H1 (cell line): ENCODE measurements around the gene ROBO2. TPM values are rescaled to one million over a fixed set of nuclear protein-coding genes. Genes with fewer than 3 reads are reported as not detected.

Experiments
- CTCF ChIA-PET: fragments of 300-600 bp; sonication (Branson Sonifier 250); formaldehyde crosslinking; loops from one replicate; lab custom pipeline; 2021; ENCODE audit not compliant: partially characterized antibody; lab: Charles Lee
- POLR2A ChIA-PET: fragments of 300-600 bp; sonication (Branson Sonifier 250); formaldehyde crosslinking; loops from one replicate; lab custom pipeline; 2021; ENCODE audit warnings: inconsistent platforms; ENCODE audit not compliant: partially characterized antibody; lab: Charles Lee
- DNase-seq, 2 experiments: peaks; one replicate each; pipeline versions ENCODE4 v3.0.0 to v3.0.0-alpha.2; 2010 to 2022; ENCODE audit warnings: low spot score in 2 of 2, low read depth in 1 of 2, mixed read lengths in 1 of 2
- FAIRE-seq: peaks from 2 replicates; lab custom pipeline; 2011; peaks lifted over from hg19 to GRCh38; lab: Jason Lieb, UNC
- H2AFZ ChIP-seq: 2 replicates; pipeline ENCODE4 v1.8.1; 2012; ENCODE audit warnings: low read length, inconsistent platforms
- H2AK5ac ChIP-seq: 2 replicates; pipeline ENCODE4 v1.6.1; 2013; ENCODE audit warnings: low read depth, low read length
- H2BK120ac ChIP-seq: replicated peaks from 2 replicates; pipeline ENCODE3; 2013; ENCODE audit warnings: low read depth, low read length, inconsistent platforms
- H2BK12ac ChIP-seq: 2 replicates; pipeline ENCODE4 v1.6.1; 2013; ENCODE audit warnings: low read depth, low read length
- H2BK15ac ChIP-seq: 2 replicates; pipeline ENCODE4 v1.6.1; 2013; ENCODE audit warnings: low read length
- H2BK20ac ChIP-seq: 2 replicates; pipeline ENCODE4 v1.6.1; 2013; ENCODE audit warnings: low read length
- H2BK5ac ChIP-seq: 2 replicates; pipeline ENCODE4 v1.6.1; 2013; ENCODE audit warnings: low read depth, low read length
- H3K14ac ChIP-seq: 2 replicates; pipeline ENCODE4 v1.6.1; 2013; ENCODE audit warnings: inconsistent platforms; ENCODE audit not compliant: insufficient read length
- H3K18ac ChIP-seq: 2 replicates; pipeline ENCODE4 v1.6.1; 2013; ENCODE audit warnings: low read length; ENCODE audit errors: extremely low read depth
- H3K23ac ChIP-seq: 2 replicates; pipeline ENCODE4 v1.6.1; 2013; ENCODE audit warnings: inconsistent platforms; ENCODE audit not compliant: insufficient read length
- H3K23me2 ChIP-seq: 2 replicates; pipeline ENCODE4 v1.6.1; 2013; ENCODE audit warnings: low read depth, low read length
- H3K27ac ChIP-seq: 2 replicates; pipeline ENCODE4 v1.6.1; 2011; ENCODE audit warnings: low read depth, low read length, inconsistent platforms
- H3K27me3 ChIP-seq, 4 experiments: replicated peaks in 1 of 4; 1 replicate in 1 of 4; 2 replicates in 3 of 4; pipeline versions ENCODE4 v1.6.1 to v1.8.1; 2011 to 2013; ENCODE audit warnings: low read length in 3 of 4, mild to moderate bottlenecking in 3 of 4, inconsistent platforms in 2 of 4, mixed read lengths in 2 of 4, moderate library complexity in 1 of 4; ENCODE audit not compliant: control insufficient read depth in 3 of 4, insufficient read depth in 3 of 4; ENCODE audit errors: extremely low read depth in 1 of 4
- H3K36me3 ChIP-seq, 4 experiments: 2 replicates each; pipeline versions ENCODE4 v1.6.1 to v1.8.1; 2011 to 2013; ENCODE audit warnings: mild to moderate bottlenecking in 4 of 4, low read length in 3 of 4, moderate library complexity in 2 of 4, control low read depth in 1 of 4, inconsistent platforms in 1 of 4; ENCODE audit not compliant: insufficient read depth in 4 of 4, control insufficient read depth in 2 of 4
- H3K4ac ChIP-seq: replicated peaks from 2 replicates; pipeline ENCODE3; 2013; ENCODE audit warnings: low read length, low read depth, mixed read lengths, inconsistent platforms; ENCODE audit not compliant: insufficient read length
- H3K4me1 ChIP-seq, 4 experiments: replicated peaks in 1 of 4; 1 replicate in 1 of 4; 2 replicates in 3 of 4; pipeline versions ENCODE4 v1.6.1 to v1.8.1; 2011 to 2013; ENCODE audit warnings: low read length in 3 of 4, inconsistent platforms in 2 of 4, mixed read lengths in 1 of 4; ENCODE audit not compliant: insufficient read depth in 4 of 4, control insufficient read depth in 3 of 4
- H3K4me2 ChIP-seq, 2 experiments: 2 replicates each; pipeline versions ENCODE4 v1.6.1 to v1.8.1; 2011 to 2013; ENCODE audit warnings: low read depth in 2 of 2, low read length in 2 of 2, control low read depth in 1 of 2, inconsistent platforms in 1 of 2, mild to moderate bottlenecking in 1 of 2; ENCODE audit not compliant: insufficient read depth in 1 of 2
- H3K4me3 ChIP-seq, 4 experiments: fragments of 200-600, 300-600 bp in 1 of 4; sonication (generic), shearing (Covaris generic), sonication (Bioruptor Twin) in 1 of 4; 2 replicates each; pipeline versions ENCODE4 v1.5.1 to v1.8.1; 2011 to 2016; ENCODE audit warnings: low read length in 4 of 4, low read depth in 3 of 4, control low read depth in 2 of 4, inconsistent platforms in 2 of 4, mild to moderate bottlenecking in 2 of 4, mixed read lengths in 1 of 4, moderate library complexity in 1 of 4; ENCODE audit not compliant: insufficient read depth in 2 of 4; ENCODE audit errors: extremely low read depth in 1 of 4
- H3K56ac ChIP-seq: replicated peaks from 2 replicates; pipeline ENCODE3; 2013; ENCODE audit warnings: low read depth, mild to moderate bottlenecking, mixed read lengths, low read length, inconsistent platforms; ENCODE audit not compliant: insufficient read length
- H3K79me1 ChIP-seq: 2 replicates; pipeline ENCODE4 v1.6.1; 2013; ENCODE audit warnings: low read depth, low read length, control low read depth
- H3K79me2 ChIP-seq, 2 experiments: 2 replicates each; pipeline versions ENCODE4 v1.6.1 to v1.8.1; 2012 to 2013; ENCODE audit warnings: low read length in 2 of 2, mild to moderate bottlenecking in 2 of 2, inconsistent platforms in 1 of 2; ENCODE audit not compliant: insufficient read depth in 2 of 2, control insufficient read depth in 1 of 2
- H3K9ac ChIP-seq, 4 experiments: replicated peaks in 1 of 4; 1 replicate in 1 of 4; 2 replicates in 3 of 4; pipeline versions ENCODE4 v1.6.1 to v1.8.1; 2011 to 2013; ENCODE audit warnings: low read depth in 3 of 4, low read length in 3 of 4, control low read depth in 2 of 4, mild to moderate bottlenecking in 2 of 4, moderate library complexity in 2 of 4, inconsistent platforms in 1 of 4; ENCODE audit errors: extremely low read depth in 1 of 4
- H3K9me3 ChIP-seq, 2 experiments: 2 replicates each; pipeline versions ENCODE4 v1.6.1 to v1.8.1; 2012 to 2013; ENCODE audit warnings: mild to moderate bottlenecking in 2 of 2, moderate library complexity in 2 of 2, control low read depth in 1 of 2, inconsistent platforms in 1 of 2, low read depth in 1 of 2, low read length in 1 of 2, mixed read lengths in 1 of 2; ENCODE audit not compliant: insufficient read depth in 2 of 2
- H4K20me1 ChIP-seq, 2 experiments: replicated peaks in 1 of 2; 2 replicates each; pipeline versions ENCODE3 to v1.8.1; 2011 to 2013; ENCODE audit warnings: inconsistent platforms in 2 of 2, low read length in 2 of 2, mild to moderate bottlenecking in 1 of 2; ENCODE audit not compliant: insufficient read depth in 2 of 2, control insufficient read depth in 1 of 2
- H4K5ac ChIP-seq: 2 replicates; pipeline ENCODE4 v1.6.1; 2013; ENCODE audit warnings: low read length, low read depth, mixed read lengths, inconsistent platforms; ENCODE audit not compliant: insufficient read length
- H4K8ac ChIP-seq: 2 replicates; pipeline ENCODE4 v1.8.0; 2013; ENCODE audit warnings: mild to moderate bottlenecking, moderate library complexity, low read length, inconsistent platforms; ENCODE audit not compliant: insufficient read depth; ENCODE audit errors: extremely low read depth
- H4K91ac ChIP-seq: replicated peaks from 2 replicates; pipeline ENCODE3; 2013; ENCODE audit warnings: low read length, mixed read lengths, inconsistent platforms; ENCODE audit not compliant: insufficient read length
- CREB1 ChIP-seq: IDR thresholded peaks from 2 replicates; pipeline ENCODE4 v1.6.1; 2012; ENCODE audit warnings: inconsistent platforms
- EZH2 ChIP-seq: fragments of 200-600 bp; sonication (generic); IDR thresholded peaks from 2 replicates; pipeline ENCODE4 v1.7.1; 2012; ENCODE audit warnings: low read depth, mild to moderate bottlenecking, moderate library complexity, low read length, inconsistent platforms; ENCODE audit not compliant: severe bottlenecking
- FOSL1 ChIP-seq: IDR thresholded peaks from 2 replicates; pipeline ENCODE4 v1.6.1; 2011; ENCODE audit warnings: mild to moderate bottlenecking, low read depth, low read length, moderate library complexity; ENCODE audit not compliant: insufficient read depth
- HDAC6 ChIP-seq: IDR thresholded peaks from one replicate; pipeline ENCODE4 v1.7.1; 2012; ENCODE audit warnings: low read depth, mild to moderate bottlenecking, inconsistent platforms, low read length, moderate library complexity
- MAX ChIP-seq: IDR thresholded peaks from 2 replicates; pipeline ENCODE4 v1.6.1; 2012; ENCODE audit warnings: inconsistent platforms
- SAP30 ChIP-seq: fragments of 300-600 bp; sonication (generic); IDR thresholded peaks from 2 replicates; pipeline ENCODE4 v1.7.1; 2012; ENCODE audit warnings: low read length, moderate library complexity, mild to moderate bottlenecking, inconsistent platforms; ENCODE audit not compliant: insufficient read depth, insufficient replicate concordance
- SIX5 ChIP-seq: IDR thresholded peaks from 2 replicates; pipeline ENCODE4 v1.6.1; 2011; ENCODE audit warnings: mild to moderate bottlenecking, low read depth, low read length
- SP1 ChIP-seq: IDR thresholded peaks from 2 replicates; pipeline ENCODE4 v1.6.1; 2011; ENCODE audit warnings: low read depth, low read length
- TBP ChIP-seq: IDR thresholded peaks from 2 replicates; pipeline ENCODE4 v1.6.1; 2011; ENCODE audit warnings: low read depth, low read length, improper control_type of control experiment
- polyA plus RNA-seq, 7 experiments: library from polyadenylated mRNA; depleted of rRNA in 3 of 7; stranded (reverse) in 5 of 7; unstranded in 2 of 7; fragments of >200 nt in 5 of 7; fragments of 200-250 nt in 2 of 7; gene quantifications; 1 replicate in 5 of 7; 2 replicates in 1 of 7; 4 replicates in 1 of 7; pipeline versions ENCODE4 v1.2.1 to v1.2.3, GENCODE V29; 2011 to 2013; ENCODE audit warnings: missing spikeins in 2 of 7, mixed read lengths in 2 of 7
- total RNA-seq: library from RNA; stranded (reverse); fragmentation: NEBNext Ultra II Directional; extraction: Animal tissue kit (Norgen Biotek cat#: 25700); gene quantifications from 2 replicates; pipeline ENCODE4 v1.2.1, GENCODE V29; 2021

The ROBO2 gene
- total and polyA plus RNA-seq, 2 of the 8 experiments (the other 6 are each of a cell fraction or from before 2014, with no cell fraction given) = 1.5 to 2.9 TPM

- H3K9me3 ChIP-seq = no peaks in the 10 kb centered on the region
- H3K14ac ChIP-seq = no peak overlapping the region
- H3K4me3 ChIP-seq = no peak overlapping the region
- ChIA-PET POLR2A (no interaction called here), CTCF (no interaction called here)
- H3K4me1 ChIP-seq = no peaks in the 10 kb centered on the region
- no peak overlapping the region for H3K18ac ChIP-seq
- no peaks in the 10 kb centered on the region for H3K79me1 ChIP-seq
- no peak overlapping the region for H3K4ac ChIP-seq
- H3K27me3 ChIP-seq = no peaks in the 10 kb centered on the region
- no peaks in the 10 kb centered on the region for H3K79me2 ChIP-seq
- no peak overlapping the region for H3K4me2 ChIP-seq
- no peak overlapping the region for H2BK12ac ChIP-seq
- no peak overlapping the region for H2BK120ac ChIP-seq
- FAIRE-seq (no peak), DNase-seq (no peak)
- H3K23me2 ChIP-seq = no peaks in the 10 kb centered on the region
- no peak overlapping the region for H3K23ac ChIP-seq
- H2BK5ac ChIP-seq = no peak overlapping the region
- no peaks in the 10 kb centered on the region for H4K20me1 ChIP-seq
- no peak overlapping the region for H2BK15ac ChIP-seq
- H4K8ac ChIP-seq = no peak overlapping the region
- H3K36me3 ChIP-seq = no peaks in the 10 kb centered on the region
- H4K5ac ChIP-seq = no peak overlapping the region
- no peak overlapping the region for H2AFZ ChIP-seq
- H2BK20ac ChIP-seq = no peak overlapping the region
- TF ChIP-seq CREB1 (no peak), EZH2 (no peak), HDAC6 (no peak), SP1 (no peak), TBP (no peak), SIX5 (no peak), FOSL1 (no peak), MAX (no peak), SAP30 (no peak)
- H4K91ac ChIP-seq = no peak overlapping the region
- H3K27ac ChIP-seq = no peak overlapping the region
- H2AK5ac ChIP-seq = no peak overlapping the region
- no peak overlapping the region for H3K56ac ChIP-seq
- H3K9ac ChIP-seq = no peak overlapping the region
Observed at GRCh38 chr3:77436908-77437307, 397.0 kb downstream of the ROBO2 start.
